Left hindlimb (tissue), 1 donor: ENCODE results near the gene DCLK1.
"Not testable (repeated sequence)": the region's sequence is repeated elsewhere in the genome, so short reads cannot be mapped to it uniquely, and the experiment has no call there.

ENCODE experiments used
- DNase-seq: peaks from one replicate; pipeline ENCODE4 v3.0.0-alpha.2; 2018

The DCLK1 gene

DNA sequence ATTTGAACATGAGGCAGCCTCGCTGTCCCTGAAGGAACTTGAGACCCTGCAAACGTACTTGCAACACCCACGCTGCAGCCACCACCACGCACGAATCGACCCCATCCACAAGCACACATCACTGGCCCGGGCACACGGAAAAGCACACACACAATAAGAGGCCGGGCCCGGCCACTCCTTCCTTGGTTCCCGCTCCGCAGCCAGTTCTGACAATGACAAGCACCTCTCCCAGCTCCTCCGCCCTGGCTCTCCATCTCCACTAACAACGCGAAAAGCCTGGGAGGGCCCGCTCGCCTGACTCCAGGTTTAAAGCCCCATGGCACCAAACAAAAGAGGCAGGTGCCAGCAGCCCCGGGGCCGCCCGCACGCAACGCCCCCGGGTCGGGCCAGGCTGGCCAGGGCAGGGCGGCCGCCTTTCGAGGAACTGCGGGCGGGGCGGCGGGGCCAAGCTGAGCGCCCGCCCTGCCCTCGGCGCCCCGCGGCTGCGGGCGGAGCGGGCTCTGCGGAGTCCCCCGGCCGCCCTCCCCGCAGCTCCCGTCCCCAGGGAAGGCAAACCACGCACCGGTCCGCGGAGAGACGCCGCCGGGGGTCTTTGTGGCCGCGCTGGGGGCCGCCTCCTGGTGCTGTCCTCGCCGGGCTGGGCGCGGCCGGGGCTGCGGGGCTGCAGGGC, 495 bp downstream of the DCLK1 start:
- DNase-seq, result peak; percentile 46

DNA sequence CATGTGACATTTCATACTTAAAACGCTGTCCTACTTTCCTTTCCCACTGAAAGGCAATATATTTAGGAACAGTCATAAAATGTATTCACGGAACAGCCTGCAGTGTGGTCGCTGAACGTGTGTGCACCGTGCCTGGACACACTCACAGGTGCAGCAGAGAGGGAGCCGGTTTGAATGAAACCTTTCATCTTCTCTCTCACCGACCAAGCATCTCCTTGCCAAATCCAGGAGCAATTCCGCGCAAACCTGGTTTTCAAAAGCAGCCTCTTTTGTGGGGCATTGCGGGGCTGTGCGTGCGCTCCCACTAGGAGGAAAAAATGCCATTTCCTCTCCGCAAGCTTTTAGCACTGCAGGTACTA, 1.0 kb downstream of the DCLK1 start:
- DNase-seq, result no peak

DNA sequence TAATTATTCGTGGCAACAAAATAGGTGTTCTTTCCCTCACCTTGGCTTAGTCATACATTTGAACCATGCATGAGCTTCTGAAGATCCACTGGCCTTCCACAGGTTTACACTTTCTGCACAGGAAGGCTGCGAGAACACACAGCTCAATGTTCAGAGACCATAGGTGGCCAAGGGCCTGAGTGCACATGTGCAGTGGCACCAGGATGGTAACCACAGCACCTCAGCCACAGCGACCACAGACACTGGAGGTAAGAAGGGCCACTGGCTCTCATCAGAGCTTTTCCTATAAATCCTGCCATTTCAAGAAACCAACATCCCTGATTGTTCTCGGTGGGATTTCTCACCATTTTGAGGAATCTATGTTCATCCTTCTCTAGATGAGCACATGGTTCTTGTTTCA, 1.6 kb downstream of the DCLK1 start:
- no peak for DNase-seq

DNA sequence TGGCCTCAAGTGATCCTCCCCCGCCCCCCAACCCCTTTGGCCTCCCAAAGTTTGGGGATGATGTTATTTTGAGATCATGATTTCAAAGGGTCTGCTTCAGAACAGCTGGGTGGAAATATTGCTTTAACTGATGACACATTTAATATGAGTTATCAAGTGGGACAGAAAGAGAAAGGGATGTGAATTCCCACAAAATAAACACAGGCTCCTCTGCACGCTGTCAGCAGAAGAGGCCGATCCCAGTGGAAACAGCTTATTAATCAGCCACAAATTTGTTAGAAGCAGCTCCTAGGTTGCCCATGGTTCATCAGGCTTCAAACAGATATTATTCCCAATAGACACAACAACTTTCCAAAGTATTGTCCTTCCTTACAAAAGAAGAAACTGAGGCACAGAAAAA, 4.7 kb downstream of the DCLK1 start:
- DNase-seq, result no peak

DNA sequence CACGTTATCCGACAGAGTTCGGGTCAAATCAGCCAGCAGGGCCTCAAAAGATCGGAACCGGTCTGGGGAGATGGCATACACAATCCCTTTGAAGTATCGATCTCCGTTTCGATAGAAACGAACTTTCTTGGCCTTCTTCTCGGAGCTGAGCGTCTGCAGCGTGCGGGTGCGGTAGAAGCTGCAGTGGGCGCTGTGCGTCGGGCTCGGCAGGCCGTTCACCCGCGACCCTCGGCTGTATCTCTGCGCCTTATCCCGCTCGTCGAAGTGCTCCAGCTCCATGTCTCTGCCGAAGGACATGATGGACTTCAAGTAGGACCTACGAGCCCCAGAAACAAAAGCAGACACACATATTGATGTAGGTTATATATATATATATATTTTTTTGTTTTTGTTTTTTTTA, 5.3 kb downstream of the DCLK1 start:
- DNase-seq, result no peak

DNA sequence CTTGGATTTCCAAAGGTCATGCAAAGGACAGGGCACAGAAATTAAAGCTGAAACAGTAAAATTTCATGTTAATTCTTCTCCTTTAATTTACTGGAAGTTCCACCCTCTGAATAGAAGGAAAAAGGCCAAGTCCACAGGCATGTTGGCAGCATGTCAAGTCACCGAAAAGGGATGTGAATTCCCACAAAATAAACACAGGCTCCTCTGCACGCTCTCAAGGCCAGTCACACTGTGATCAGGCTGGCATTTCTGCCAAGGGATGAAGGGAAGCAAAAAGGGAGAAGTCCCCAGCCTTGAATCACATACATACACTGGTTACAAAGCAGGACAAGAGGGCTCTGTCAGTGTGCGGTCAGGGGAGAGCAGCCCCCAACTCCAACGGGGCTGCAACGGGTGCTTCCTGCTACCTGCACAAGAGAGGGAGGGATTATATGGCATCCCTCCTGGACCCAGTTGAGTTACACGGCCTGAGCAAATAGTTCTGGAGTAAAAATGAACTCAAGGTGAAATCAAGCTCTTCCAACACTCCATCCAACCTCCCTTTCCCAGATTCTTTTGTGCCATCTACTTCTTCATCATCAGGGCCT, 6.9 kb downstream of the DCLK1 start:
- DNase-seq, result peak; percentile 54

DNA sequence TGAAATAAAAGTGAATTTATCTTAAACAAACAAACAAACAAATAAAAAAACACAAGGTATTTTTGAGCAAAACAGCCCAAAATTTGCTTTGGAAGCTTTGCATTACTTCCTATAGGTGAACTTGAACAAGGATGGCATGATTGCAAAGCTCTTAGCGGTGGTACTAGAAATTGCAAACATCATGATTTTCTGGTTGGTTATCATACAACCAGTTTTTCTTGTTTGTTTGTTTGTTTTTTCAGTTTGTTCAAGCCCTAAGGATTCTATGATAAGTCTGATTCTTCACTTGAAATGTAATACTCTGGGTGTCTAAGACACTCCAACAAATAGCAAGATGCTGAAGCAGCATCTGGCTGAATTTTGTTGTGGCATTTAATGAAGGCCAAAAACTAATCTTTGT, 15.9 kb downstream of the DCLK1 start:
- no peak for DNase-seq

DNA sequence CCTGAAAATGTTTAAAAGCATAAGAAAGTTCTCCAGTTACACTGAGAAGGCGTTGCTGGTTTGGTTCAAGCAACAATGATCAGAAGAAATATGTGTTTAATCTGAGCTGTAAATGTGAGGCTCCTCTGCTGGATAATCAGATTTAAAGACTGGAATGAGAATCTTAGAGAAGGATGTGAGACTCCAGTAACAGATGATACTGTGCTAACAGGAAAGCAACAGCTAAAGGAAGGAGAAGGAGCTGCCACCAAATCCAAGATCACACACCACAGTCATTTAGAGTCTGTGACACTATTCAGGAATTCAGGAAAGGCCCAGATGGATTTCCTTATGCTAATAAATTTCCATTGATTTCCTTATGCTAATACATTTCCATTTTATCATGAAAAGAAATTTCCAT, 16.9 kb downstream of the DCLK1 start:
- DNase-seq, result no peak

DNA sequence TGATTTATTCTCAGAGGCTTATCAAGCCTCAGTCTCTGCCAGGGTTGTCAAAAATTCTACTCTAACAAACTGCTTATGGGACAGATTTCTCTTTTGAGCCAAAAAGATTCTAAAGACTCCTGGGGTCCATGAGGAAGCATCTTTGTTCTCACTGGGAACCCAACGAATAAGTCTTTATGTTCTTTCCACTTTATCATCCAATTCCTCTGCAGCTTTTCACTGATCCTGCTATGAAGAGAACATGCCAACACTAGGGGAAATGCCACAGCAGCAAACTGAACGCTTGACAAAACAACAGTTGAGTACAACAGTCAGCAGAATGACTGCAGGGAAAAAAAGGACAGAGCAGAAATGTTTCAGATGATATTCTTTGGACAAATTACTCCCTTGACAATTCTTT, 22.2 kb downstream of the DCLK1 start:
- no peak for DNase-seq

DNA sequence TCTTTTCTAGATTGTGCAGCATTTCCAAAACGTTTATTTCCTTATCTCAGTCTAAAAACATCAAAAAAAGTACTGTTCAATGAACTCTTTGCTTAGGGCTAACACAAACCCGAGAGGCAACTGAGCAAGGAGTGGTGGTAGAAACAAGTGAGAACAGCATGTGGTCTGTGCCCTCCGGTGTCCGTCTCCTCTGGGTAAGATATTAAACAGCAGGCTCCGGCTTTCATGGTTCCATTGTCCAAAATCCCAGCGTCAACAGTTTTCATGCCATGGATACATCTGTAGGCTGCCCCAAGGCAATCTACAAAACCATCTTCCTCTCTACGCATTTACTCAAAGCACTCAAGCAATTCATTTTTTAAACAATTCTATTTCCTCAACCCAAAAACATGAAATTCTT, 22.8 kb downstream of the DCLK1 start:
- no peak for DNase-seq

DNA sequence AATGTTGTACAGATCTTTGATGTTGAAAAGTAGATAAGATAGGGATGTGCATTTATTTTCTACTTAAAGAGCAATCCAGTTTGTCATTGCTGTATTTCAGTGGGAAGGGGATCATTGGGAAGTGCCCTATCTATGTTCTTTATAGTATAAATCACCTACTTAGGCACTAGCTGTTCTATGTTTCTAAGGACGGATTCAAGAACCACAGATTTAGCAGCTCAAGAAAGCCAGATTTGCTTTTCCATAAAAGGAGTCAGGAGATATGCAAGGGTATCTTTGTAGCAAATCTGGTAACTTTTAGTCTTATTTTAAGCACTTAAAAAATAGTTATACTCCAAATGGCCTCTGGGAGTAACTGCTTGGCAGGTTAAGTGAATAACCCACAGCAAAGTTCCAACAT, 23.7 kb downstream of the DCLK1 start:
- DNase-seq, result no peak

DNA sequence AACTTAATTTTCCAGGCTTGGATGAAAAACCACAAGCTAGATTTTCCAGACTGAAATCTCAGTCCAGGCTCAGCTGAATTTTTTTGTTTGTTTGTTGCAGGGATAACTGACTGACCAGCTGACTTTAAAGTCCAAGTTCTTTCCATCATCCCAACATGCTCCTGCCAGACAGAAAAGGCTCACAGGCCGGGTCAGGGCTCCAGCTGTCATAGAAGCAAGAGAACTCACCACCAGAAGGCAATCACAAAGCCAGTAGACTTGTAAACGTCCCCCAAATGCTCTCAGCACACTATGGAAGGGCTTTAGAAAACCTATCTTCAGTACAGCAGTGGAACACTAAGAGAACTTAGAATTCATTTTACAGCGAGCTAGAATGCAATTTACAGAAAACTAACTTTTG, 25.5 kb downstream of the DCLK1 start:
- DNase-seq, result no peak

DNA sequence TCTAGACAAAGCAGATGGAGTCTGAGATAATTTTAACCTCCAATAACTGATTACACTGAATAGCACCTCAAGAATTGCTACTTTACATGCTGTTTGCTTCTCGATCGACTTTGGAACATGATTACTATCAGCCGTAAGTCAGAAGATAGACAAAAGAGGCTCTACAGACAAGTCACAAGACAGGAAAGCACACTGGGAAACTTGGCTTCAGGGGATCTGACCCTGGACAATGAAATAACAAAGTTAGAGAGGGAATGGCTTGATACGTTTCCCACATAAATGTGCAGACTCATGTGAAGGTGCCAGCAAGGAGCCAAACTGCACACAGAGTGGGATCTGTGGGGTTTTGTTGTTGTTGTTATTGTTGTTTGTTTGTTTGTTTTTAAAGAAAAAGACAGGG, 28.5 kb downstream of the DCLK1 start:
- no peak for DNase-seq

DNA sequence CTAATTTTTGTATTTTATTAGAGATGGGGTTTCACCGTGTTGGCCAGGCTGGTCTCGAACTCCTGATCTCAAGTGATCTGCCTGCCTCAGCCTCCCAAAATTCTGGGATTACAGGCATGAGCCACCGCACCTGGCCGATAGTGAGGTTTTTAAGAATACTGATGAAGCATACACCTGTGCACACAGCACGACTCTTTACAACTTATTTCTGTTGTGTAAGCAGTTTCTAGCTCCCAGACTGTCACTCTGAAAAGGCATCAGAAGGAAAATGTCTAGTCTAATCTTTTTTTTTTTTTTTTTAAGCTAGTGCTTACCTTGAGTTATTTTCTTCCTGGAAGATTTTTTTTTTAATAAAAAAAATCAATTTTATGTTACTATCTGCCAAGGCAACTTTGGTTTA, 29.3 kb downstream of the DCLK1 start:
- DNase-seq, result not testable (repeated sequence)

DNA sequence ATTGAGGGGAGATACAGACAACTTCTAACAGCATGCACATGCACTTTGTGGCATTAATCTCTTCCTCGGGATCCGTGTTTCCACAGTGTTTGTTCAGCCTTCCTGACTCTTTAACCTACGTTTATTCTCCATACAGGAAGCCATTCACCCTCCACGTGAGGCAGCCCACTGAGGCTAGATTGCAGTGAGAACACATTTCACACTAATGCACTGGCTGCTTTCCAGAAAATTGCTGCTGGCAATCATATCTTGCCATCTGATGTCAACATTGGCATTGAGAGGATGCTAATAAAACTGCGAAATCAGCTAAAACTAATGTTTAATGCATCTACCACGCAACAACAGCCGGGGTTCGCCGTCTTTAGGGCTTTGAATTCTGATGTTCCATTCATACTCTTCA, 30.0 kb downstream of the DCLK1 start:
- DNase-seq, result no peak

DNA sequence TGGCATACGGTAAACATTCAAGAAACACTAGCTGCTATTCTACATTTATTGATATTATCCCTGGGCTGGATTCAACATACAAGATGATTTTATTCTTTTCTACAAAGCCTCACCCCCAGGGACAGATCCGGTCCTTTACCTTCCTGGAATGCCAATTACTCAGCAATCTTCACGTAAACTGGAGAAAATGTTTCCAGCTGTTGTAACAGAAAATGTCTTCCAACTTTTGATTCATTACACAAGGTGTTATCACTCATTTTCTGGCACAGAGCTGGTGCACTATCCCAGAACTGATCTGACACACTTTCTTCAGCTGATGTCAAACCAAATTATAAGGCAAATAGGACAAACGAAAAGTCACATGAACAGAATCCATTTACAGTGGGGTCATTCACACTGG, 33.1 kb downstream of the DCLK1 start:
- no peak for DNase-seq

DNA sequence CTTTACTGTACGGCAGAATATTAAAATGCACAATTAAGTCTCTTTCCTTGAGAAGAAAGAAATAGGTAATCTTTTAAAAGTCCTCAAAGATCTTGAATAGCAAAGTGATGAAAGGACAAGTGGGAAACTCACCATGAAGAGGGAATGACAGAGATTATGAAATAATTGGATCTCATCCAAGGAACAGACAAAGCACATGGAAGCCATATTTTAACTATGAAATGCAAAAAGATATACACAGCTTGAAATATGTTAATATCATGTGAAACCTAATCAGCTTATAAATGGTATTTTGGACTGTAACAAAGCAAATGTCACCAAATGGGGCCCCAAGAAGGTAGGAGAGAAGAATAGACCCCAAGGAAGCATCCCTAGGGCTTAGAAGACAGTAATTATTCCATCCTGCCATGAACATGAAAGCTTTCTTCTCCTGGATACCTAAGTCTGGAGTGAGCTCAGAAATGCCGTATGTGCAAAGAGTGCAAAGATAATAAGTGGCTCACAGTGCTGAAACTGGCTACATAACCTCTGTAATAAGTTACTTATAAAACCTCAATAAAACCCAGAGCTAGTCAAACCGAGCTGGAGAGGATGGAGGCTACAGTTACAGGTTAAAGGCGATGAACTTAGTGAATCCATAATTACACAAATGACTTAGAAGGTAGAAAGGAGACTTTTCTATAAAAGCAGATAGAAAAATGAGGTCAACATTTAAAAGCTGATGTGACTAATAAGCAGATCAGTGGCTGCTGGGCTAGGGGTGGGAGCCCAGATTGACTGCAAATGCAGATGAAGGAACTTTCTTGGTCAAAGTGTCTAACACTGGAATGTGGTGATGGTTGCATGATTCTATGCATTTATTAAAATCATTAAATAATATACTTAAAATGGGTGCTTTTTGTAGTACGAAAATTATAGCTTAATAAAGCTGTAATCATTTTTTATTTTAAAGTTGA, 34.4 kb downstream of the DCLK1 start:
- no peak for DNase-seq

DNA sequence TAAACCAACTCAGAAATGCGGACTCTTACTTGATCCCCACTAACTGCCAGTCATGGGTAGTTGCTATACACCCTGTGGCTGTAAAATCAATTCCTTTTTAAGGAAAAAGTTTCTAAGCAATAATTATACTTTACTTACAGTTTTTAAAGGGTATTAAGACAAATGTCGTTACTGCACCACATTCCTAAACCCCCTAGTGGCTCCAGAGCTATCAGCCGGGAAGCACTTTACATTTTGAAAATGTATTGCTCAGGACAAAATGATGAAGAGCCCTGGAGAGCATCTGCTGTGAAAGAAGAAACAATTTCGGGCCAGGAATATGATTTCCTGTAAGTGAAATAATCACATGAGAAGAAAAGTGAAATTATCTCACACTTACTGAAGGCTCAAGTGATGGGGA, 36.7 kb downstream of the DCLK1 start:
- DNase-seq, result no peak

DNA sequence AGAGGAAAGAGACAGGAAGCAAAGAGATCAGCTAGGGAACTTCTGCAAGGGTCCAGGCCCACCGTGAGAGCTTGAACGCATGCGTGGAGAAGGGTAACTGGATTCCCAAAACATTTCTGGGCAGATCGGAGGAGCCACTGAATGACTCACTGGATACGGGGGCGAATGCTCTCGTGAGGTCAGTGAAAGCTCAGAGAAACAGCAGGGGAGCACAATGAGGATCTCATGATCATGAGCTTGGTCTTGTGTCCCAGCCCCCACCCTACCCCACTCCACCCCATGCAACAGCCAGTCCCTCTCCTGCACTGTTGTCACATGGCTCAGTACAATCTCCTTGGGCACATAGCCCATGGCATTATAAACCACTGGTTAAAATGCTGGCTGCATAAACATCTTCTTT, 40.6 kb downstream of the DCLK1 start:
- no peak for DNase-seq

DNA sequence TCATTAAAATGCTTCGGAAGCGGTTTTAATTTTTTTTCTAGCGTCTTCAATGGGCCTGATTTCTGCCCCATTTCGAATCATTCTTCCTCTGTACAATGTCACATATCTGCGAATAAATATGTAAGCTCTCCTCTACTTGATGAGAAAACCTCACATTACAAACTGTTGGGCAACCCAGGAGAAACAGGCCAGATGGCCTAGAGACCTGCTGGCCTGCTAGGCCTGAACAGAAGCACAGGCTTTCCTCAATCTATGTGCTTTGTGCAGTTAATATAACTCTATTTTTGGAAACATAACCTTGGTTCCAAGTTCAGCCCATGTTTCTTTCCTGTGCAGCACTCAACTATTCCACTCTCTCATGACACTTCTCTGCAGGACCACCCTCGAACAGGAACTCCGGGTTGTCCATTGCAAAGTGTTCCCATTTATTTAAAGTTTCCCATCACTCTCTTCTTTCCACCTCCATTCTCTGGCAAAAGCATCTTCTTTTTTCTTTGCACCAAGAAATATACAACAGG, 42.0 kb downstream of the DCLK1 start:
- no peak for DNase-seq

DNA sequence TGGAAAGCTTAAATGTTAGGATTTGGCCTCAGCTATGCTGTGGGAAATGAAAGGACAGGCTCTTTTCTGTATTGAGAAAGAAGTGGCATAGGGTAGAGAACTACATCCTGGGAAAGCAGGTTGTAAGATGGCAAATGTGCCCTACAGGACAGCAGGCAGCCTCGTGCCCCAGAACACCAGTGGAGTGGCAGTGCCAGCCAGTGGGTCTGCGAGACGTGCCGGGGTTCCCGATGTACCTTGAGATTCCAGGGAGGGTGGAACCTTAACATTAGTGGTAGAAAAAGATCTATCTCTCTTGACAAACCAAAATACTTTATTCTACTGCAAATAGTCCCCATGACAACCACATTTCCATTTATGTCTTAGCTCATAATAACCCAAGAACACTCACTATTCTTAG, 42.7 kb downstream of the DCLK1 start:
- no peak for DNase-seq

DNA sequence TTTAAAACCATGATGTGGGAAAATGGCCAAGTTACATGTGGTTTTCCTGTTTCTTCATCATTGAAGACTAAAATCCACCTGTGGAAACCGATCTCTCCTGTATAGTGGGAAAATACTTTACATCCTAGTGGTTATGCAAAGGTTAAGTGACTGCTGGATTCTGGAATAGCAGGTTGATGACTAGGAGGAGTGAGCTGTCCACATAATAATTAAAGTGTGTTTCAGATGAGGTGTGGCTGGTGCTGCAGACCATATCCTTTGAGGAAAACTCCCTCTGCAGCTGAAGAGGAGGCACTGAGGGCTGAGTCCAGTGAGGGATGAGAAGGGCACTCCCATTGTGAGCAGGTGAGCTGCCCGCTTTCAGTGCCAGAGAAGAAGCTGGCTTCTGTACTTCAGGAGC, 43.2 kb downstream of the DCLK1 start:
- no peak for DNase-seq

DNA sequence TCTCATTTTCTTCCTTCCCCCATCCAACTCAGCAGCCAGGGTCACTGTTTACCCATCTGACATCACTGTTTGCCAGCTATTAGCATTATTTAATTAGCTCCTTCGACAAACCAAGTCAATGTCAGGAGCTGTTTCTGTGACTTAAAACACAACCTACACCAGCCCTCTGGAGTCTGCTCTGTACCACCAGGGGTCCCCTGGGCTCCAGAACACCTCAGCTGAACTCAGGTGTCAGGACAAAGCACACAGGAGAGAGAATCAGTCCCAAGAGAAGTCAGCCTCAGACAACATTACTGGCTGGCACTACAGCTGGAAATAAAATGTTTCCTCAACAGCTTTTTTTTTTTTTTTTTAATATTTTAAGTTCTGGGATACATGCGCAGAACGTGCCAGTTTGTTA, 45.1 kb downstream of the DCLK1 start:
- DNase-seq, result no peak

DNA sequence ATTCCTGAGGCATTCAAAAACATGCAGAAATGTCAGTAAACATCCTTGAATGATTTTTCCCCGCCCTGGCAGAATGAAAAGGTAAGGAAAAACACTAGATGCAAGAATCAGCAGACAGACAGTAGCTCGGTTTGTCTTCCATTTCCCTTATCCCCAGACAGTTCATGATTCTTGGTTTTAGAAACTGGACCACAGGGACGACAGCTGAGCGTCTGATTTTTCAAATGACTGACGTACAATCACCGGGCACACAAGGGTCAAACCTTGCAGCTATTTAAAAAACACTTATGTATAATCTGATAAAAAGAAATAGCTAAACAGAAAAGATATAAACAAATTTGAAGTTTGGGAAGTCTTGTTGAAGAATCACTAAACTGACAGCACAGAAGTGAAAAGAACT, 47.1 kb downstream of the DCLK1 start:
- DNase-seq, result no peak
